HCT116 (cell line): Measurements from ENCODE around the gene STARD4. TPM values are rescaled to one million over a fixed set of nuclear protein-coding genes. Genes with fewer than 3 reads are reported as not detected.

ENCODE experiments used
- ATAC-seq: fragments of 200-7000 bp; cut with Tn5 transposase; 2 replicates; pipeline ENCODE4 v1.9.1; 2020; ENCODE audit warnings: mild to moderate bottlenecking, moderate library complexity
- BruUV-seq: library from RNA; stranded (reverse); fragments of 400-500 nt; replicated peaks from 2 replicates; lab custom pipeline; 2021; lab: Mats Ljungman, UMichigan
- CTCF ChIA-PET: fragments of 300-600 bp; sonication (Branson Sonifier 250); formaldehyde crosslinking; loops from one replicate; lab custom pipeline; 2021; ENCODE audit warnings: antibody characterized with exemption; lab: Charles Lee
- POLR2A ChIA-PET: fragments of 300-600, 350-600 bp; sonication (Branson Sonifier 250); formaldehyde crosslinking; loops from one replicate; lab custom pipeline; 2021; ENCODE audit warnings: antibody characterized with exemption; lab: Charles Lee
- RAD21 ChIA-PET, 2 experiments: fragments of 300-600 bp; sonication (Branson Sonifier 250); formaldehyde crosslinking; loops; one replicate each; lab custom pipeline; 2023; ENCODE audit warnings: low total read pairs in 2 of 2; ENCODE audit not compliant: uncharacterized antibody in 2 of 2, unreplicated experiment in 2 of 2, low non-redundant PET in 1 of 2; lab: Charles Lee
- DNase-seq: peaks from one replicate; pipeline ENCODE4 v3.0.0-alpha.2; 2010; ENCODE audit warnings: low read depth, low spot score
- H2AFZ ChIP-seq: fragments of 200-600 bp; shearing (Covaris generic), sonication (generic); 2 replicates; pipeline ENCODE4 v1.6.1; 2017; ENCODE audit warnings: low read depth, mixed run types, mixed read lengths, antibody characterized with exemption, low read length; ENCODE audit not compliant: poor library complexity, severe bottlenecking
- H3K27ac ChIP-seq: 2 replicates; pipeline ENCODE4 v1.5.1; 2012; ENCODE audit warnings: low read depth, low read length
- H3K27me3 ChIP-seq: fragments of 200-600 bp; sonication (generic); 2 replicates; pipeline ENCODE4 v1.6.1; 2016; ENCODE audit warnings: mixed run types, low read length, mixed read lengths; ENCODE audit not compliant: insufficient read depth
- H3K36me3 ChIP-seq, 2 experiments: fragments of 200-500 bp in 1 of 2; fragments of 200-600 bp in 1 of 2; sonication (Bioruptor generic) in 1 of 2; sonication (generic) in 1 of 2; 2 replicates each; pipeline versions ENCODE4 v1.5.1 to v1.6.1; 2014 to 2016; ENCODE audit warnings: low read length in 2 of 2, inconsistent platforms in 1 of 2, mixed read lengths in 1 of 2, mixed run types in 1 of 2; ENCODE audit not compliant: insufficient read depth in 2 of 2, control insufficient read depth in 1 of 2
- H3K4me1 ChIP-seq, 2 experiments: fragments of 200-600 bp in 1 of 2; sonication (generic) in 1 of 2; 2 replicates each; pipeline versions ENCODE4 v1.5.1 to v1.6.1; 2012 to 2017; ENCODE audit warnings: low read length in 2 of 2, inconsistent platforms in 1 of 2, mild to moderate bottlenecking in 1 of 2, mixed read lengths in 1 of 2, mixed run types in 1 of 2, moderate library complexity in 1 of 2; ENCODE audit not compliant: insufficient read depth in 2 of 2, control insufficient read depth in 1 of 2
- H3K4me2 ChIP-seq: fragments of 200-600 bp; sonication (generic); 2 replicates; pipeline ENCODE4 v1.6.1; 2017; ENCODE audit warnings: mixed run types, low read length, mixed read lengths
- H3K4me3 ChIP-seq, 2 experiments: fragments of 200-600 bp in 1 of 2; sonication (generic) in 1 of 2; replicated peaks in 1 of 2; 2 replicates each; pipeline ENCODE4 v1.5.1; 2011 to 2016; ENCODE audit warnings: low read length in 2 of 2, control low read depth in 1 of 2, low read depth in 1 of 2, mild to moderate bottlenecking in 1 of 2, mixed read lengths in 1 of 2, mixed run types in 1 of 2
- H3K79me2 ChIP-seq: fragments of 200-600 bp; sonication (generic); 2 replicates; pipeline ENCODE4 v1.6.1; 2017; ENCODE audit warnings: mild to moderate bottlenecking, mixed run types, low read length, moderate library complexity, mixed read lengths; ENCODE audit not compliant: insufficient read depth
- H3K9ac ChIP-seq: fragments of 200-600 bp; sonication (generic); 2 replicates; pipeline ENCODE4 v1.6.1; 2016; ENCODE audit warnings: low read length, mixed read lengths
- H3K9me2 ChIP-seq: fragments of 200-600 bp; sonication (generic), shearing (Covaris generic); 2 replicates; pipeline ENCODE4 v1.6.1; 2017; ENCODE audit warnings: mixed run types, mild to moderate bottlenecking, moderate library complexity; ENCODE audit not compliant: insufficient read depth
- H3K9me3 ChIP-seq, 2 experiments: fragments of 200-500 bp in 1 of 2; fragments of 200-600 bp in 1 of 2; sonication (Bioruptor generic) in 1 of 2; sonication (generic) in 1 of 2; 2 replicates each; pipeline ENCODE4 v1.6.1; 2014 to 2017; ENCODE audit warnings: low read length in 2 of 2, mixed read lengths in 2 of 2, inconsistent platforms in 1 of 2, low read depth in 1 of 2, mild to moderate bottlenecking in 1 of 2, mixed run types in 1 of 2, moderate library complexity in 1 of 2; ENCODE audit not compliant: control insufficient read depth in 1 of 2, insufficient read depth in 1 of 2
- H4K20me1 ChIP-seq: fragments of 200-600 bp; sonication (generic), shearing (Covaris generic); 2 replicates; pipeline ENCODE4 v1.6.1; 2017; ENCODE audit warnings: mixed run types, mild to moderate bottlenecking, moderate library complexity; ENCODE audit not compliant: insufficient read depth
- ATF3 ChIP-seq: IDR thresholded peaks from 2 replicates; pipeline ENCODE4 v1.6.1; 2012
- CBX3 ChIP-seq: IDR thresholded peaks from 2 replicates; pipeline ENCODE4 v1.6.1; 2012; ENCODE audit warnings: low read depth
- CEBPB ChIP-seq: IDR thresholded peaks from 2 replicates; pipeline ENCODE4 v1.6.1; 2012; ENCODE audit warnings: low read depth
- CTCF ChIP-seq, 3 experiments: fragments of 200-600 bp in 1 of 3; sonication (generic) in 1 of 3; IDR thresholded peaks in 2 of 3; conservative IDR thresholded peaks in 1 of 3; 2 replicates each; pipeline ENCODE4 v1.5.1; 2012 to 2017; ENCODE audit warnings: low read depth in 2 of 3, low read length in 2 of 3, antibody characterized with exemption in 1 of 3, borderline replicate concordance in 1 of 3, control low read depth in 1 of 3, mild to moderate bottlenecking in 1 of 3, mixed read lengths in 1 of 3, mixed run types in 1 of 3, moderate library complexity in 1 of 3; ENCODE audit not compliant: insufficient read depth in 1 of 3
- EGR1 ChIP-seq: IDR thresholded peaks from 2 replicates; pipeline ENCODE4 v1.6.1; 2012; ENCODE audit warnings: low read depth
- EZH2 ChIP-seq: fragments of 200-600 bp; sonication (generic); IDR thresholded peaks from 2 replicates; pipeline ENCODE4 v1.6.1; 2017; ENCODE audit warnings: antibody characterized with exemption, mixed run types
- EZH2phosphoT487 ChIP-seq: fragments of 200-600 bp; IDR thresholded peaks from 2 replicates; pipeline ENCODE4 v1.6.1; 2018; ENCODE audit warnings: antibody characterized with exemption, borderline replicate concordance
- FOSL1 ChIP-seq: IDR thresholded peaks from 2 replicates; pipeline ENCODE4 v1.6.1; 2012; ENCODE audit warnings: low read depth
- POLR2A ChIP-seq: IDR thresholded peaks from 2 replicates; pipeline ENCODE4 v1.7.0; 2011; ENCODE audit warnings: borderline replicate concordance; ENCODE audit not compliant: insufficient read depth, insufficient read length; ENCODE audit errors: extremely low read depth
- RAD21 ChIP-seq: IDR thresholded peaks from 2 replicates; pipeline ENCODE4 v1.6.1; 2012; ENCODE audit warnings: low read depth, mild to moderate bottlenecking
- REST ChIP-seq: IDR thresholded peaks from 2 replicates; pipeline ENCODE4 v1.6.1; 2012; ENCODE audit warnings: low read depth
- SP1 ChIP-seq: IDR thresholded peaks from 2 replicates; pipeline ENCODE4 v1.6.1; 2012; ENCODE audit warnings: low read depth
- SRF ChIP-seq: IDR thresholded peaks from 2 replicates; pipeline ENCODE4 v1.6.1; 2012; ENCODE audit warnings: low read depth
- TCF7L2 ChIP-seq: IDR thresholded peaks from 2 replicates; pipeline ENCODE4 v1.7.0; 2011; ENCODE audit warnings: borderline replicate concordance, inconsistent platforms; ENCODE audit not compliant: insufficient read depth, insufficient read length; ENCODE audit errors: extremely low read depth
- YY1 ChIP-seq: IDR thresholded peaks from 2 replicates; pipeline ENCODE4 v1.6.1; 2011; ENCODE audit warnings: low read length, low read depth, moderate library complexity, mild to moderate bottlenecking; ENCODE audit not compliant: insufficient replicate concordance; ENCODE audit errors: extremely low read depth
- ZFX ChIP-seq: fragments of 450-650 bp; IDR thresholded peaks from 2 replicates; pipeline ENCODE4 v1.6.1; 2017
- ZNF274 ChIP-seq: fragments of 200-500 bp; sonication (Bioruptor generic); IDR thresholded peaks from 2 replicates; pipeline ENCODE4 v1.6.1; 2014; ENCODE audit warnings: mild to moderate bottlenecking, low read depth, low read length, inconsistent platforms
- intact Hi-C: fragments of 100-400 bp; cut with micrococcal nuclease; formaldehyde crosslinking; loops from 2 replicates; pipeline ENCODE4 v1.10.0; 2022
- total RNA-seq: library from RNA; stranded (reverse); gene quantifications from one replicate; pipeline ENCODE4 v1.2.1, GENCODE V29; 2021; ENCODE audit not compliant: unreplicated experiment

Gene STARD4
- total RNA-seq, 1 experiment from 2014 or later, result 44.3 TPM

GRCh38 chr5:111505096-111505495, 7.2 kb downstream of the STARD4 start (continued):
- TF ChIP-seq ATF3, result no peak
- no peak for TF ChIP-seq CTCF (IDR thresholded peaks at IDR 0.05 in 2 of 3, conservative IDR thresholded peaks at IDR 0.05 in 1 of 3; ENCODE audit: borderline replicate concordance in 1 of 3, insufficient read depth in 1 of 3, low read depth in 2 of 3, low read length in 2 of 3)
- no peak for TF ChIP-seq EZH2
- no peak for TF ChIP-seq CEBPB
- no peak for TF ChIP-seq EZH2phosphoT487
- TF ChIP-seq EGR1, result no peak
- TF ChIP-seq ZNF274, result no peak
- TF ChIP-seq, all 23 proteins: peak for 0

- H3K27me3 ChIP-seq, result no peaks in the 10 kb centered on the region
- H2AFZ ChIP-seq, result no peak overlapping the region
- no peak for TF ChIP-seq RAD21
- no peak for TF ChIP-seq YY1
- TF ChIP-seq ZFX, result no peak
- no peak for TF ChIP-seq CBX3
- TF ChIP-seq SRF, result no peak
- TF ChIP-seq TCF7L2, result no peak
- no peak for TF ChIP-seq POLR2A
- no peak for TF ChIP-seq CEBPB
- no peak for TF ChIP-seq SP1
- TF ChIP-seq EGR1, result no peak
- no peak for TF ChIP-seq ZNF274
- TF ChIP-seq EZH2phosphoT487, result no peak
- no peak for TF ChIP-seq FOSL1
- TF ChIP-seq REST, result no peak
- H3K79me2 ChIP-seq, result peaks cover 16% of the 10 kb centered on the region; the same call in 1 of the 2 replicates
- H3K4me3 ChIP-seq, result no peak overlapping the region
- ChIA-PET RAD21 (no interaction called here), CTCF (no interaction called here), POLR2A (no interaction called here)
- no TSS peak for BruUV-seq
- peaks cover 7 to 10% of the 10 kb centered on the region in 2 experiments; a peak in 3 of 4 replicates for H3K36me3 ChIP-seq
- no peak overlapping the region for H3K27ac ChIP-seq
- no peaks in the 10 kb centered on the region for H3K9me3 ChIP-seq
- no peak for ATAC-seq
- no peak overlapping the region for H3K9ac ChIP-seq
- H4K20me1 ChIP-seq, result no peaks in the 10 kb centered on the region
- DNase-seq, result no peak
- intact Hi-C loops, result no loop called here
- H3K4me2 ChIP-seq, result no peak overlapping the region
- no peaks in the 10 kb centered on the region for H3K4me1 ChIP-seq
- no peaks in the 10 kb centered on the region for H3K9me2 ChIP-seq
These were observed 9.4 kb downstream of the STARD4 start for GRCh38 chr5:111502956-111503355.
